Middle frontal gyrus (tissue), 1 donor: ENCODE measurements around the gene TMEM109.

ENCODE experiments used
- DNase-seq: peaks from one replicate; pipeline ENCODE4 v3.0.0-alpha.2; 2015; ENCODE audit warnings: low spot score; ENCODE audit errors: extremely low spot score

Gene TMEM109

GRCh38 chr11:60924906-60925853 lies 11.2 kb downstream of the TMEM109 start:
- DNase-seq: no peak

GRCh38 chr11:60925868-60926267 lies 11.9 kb downstream of the TMEM109 start:
- DNase-seq: no peak

- no peak for DNase-seq
Observed at GRCh38 chr11:60926500-60926899, 12.5 kb downstream of the TMEM109 start.

GRCh38 chr11:60927061-60927592 lies 13.2 kb downstream of the TMEM109 start:
- DNase-seq: no peak

- DNase-seq: no peak
Observed at GRCh38 chr11:60927600-60927999, 13.6 kb downstream of the TMEM109 start.

- DNase-seq: no peak
Observed at GRCh38 chr11:60928563-60929001, 14.6 kb downstream of the TMEM109 start.

GRCh38 chr11:60929764-60930163 lies 15.8 kb downstream of the TMEM109 start:
- DNase-seq: no peak

GRCh38 chr11:60930394-60930793 lies 16.4 kb downstream of the TMEM109 start:
- DNase-seq: no peak

GRCh38 chr11:60931917-60932316 lies 18.0 kb downstream of the TMEM109 start:
- DNase-seq: no peak

GRCh38 chr11:60932605-60933356 lies 18.8 kb downstream of the TMEM109 start:
- no peak for DNase-seq

- DNase-seq: no peak
Observed at GRCh38 chr11:60933416-60934123, 19.6 kb downstream of the TMEM109 start.

GRCh38 chr11:60934124-60934789 lies 20.3 kb downstream of the TMEM109 start:
- DNase-seq: no peak

- DNase-seq: no peak
Observed at GRCh38 chr11:60934790-60935605, 21.0 kb downstream of the TMEM109 start.

GRCh38 chr11:60935676-60936442 lies 21.9 kb downstream of the TMEM109 start:
- DNase-seq: no peak

- DNase-seq: no peak
Observed at GRCh38 chr11:60936467-60937143, 22.6 kb downstream of the TMEM109 start.

GRCh38 chr11:60937144-60937527 lies 23.2 kb downstream of the TMEM109 start:
- DNase-seq: no peak

- no peak for DNase-seq
Observed at GRCh38 chr11:60937811-60938210, 23.9 kb downstream of the TMEM109 start.

GRCh38 chr11:60938500-60938899 lies 24.5 kb downstream of the TMEM109 start:
- no peak for DNase-seq

- DNase-seq: no peak
Observed at GRCh38 chr11:60939301-60939700, 25.3 kb downstream of the TMEM109 start.
